Osteocyte (in vitro differentiated cells): Measurements from ENCODE around the gene EXOC3L4. TPM values are rescaled to one million over a fixed set of nuclear protein-coding genes. Genes with fewer than 3 reads are reported as not detected.

ENCODE experiments used
- DNase-seq: peaks from one replicate; pipeline ENCODE4 v3.0.0; 2021; ENCODE audit warnings: mixed read lengths; ENCODE audit not compliant: unreplicated experiment; ENCODE audit errors: extremely low spot score
- H3K27ac Mint-ChIP-seq: one replicate; pipeline ENCODE4 v1.8.0; 2021; ENCODE audit warnings: mild to moderate bottlenecking, mixed read lengths; ENCODE audit not compliant: unreplicated experiment
- H3K27me3 Mint-ChIP-seq: one replicate; pipeline ENCODE4 v1.8.0; 2021; ENCODE audit warnings: mixed read lengths; ENCODE audit not compliant: unreplicated experiment
- H3K36me3 Mint-ChIP-seq: one replicate; pipeline ENCODE4 v1.8.0; 2021; ENCODE audit warnings: mixed read lengths; ENCODE audit not compliant: unreplicated experiment
- H3K4me1 Mint-ChIP-seq: one replicate; pipeline ENCODE4 v1.8.0; 2021; ENCODE audit warnings: mixed read lengths; ENCODE audit not compliant: unreplicated experiment
- H3K4me3 Mint-ChIP-seq: one replicate; pipeline ENCODE4 v1.8.0; 2021; ENCODE audit warnings: mild to moderate bottlenecking, moderate library complexity, mixed read lengths; ENCODE audit not compliant: unreplicated experiment
- H3K9me3 Mint-ChIP-seq: one replicate; pipeline ENCODE4 v1.8.0; 2021; ENCODE audit warnings: mixed read lengths; ENCODE audit not compliant: unreplicated experiment
- CTCF ChIP-seq: fragments of 200-600 bp; sonication (generic); IDR thresholded peaks from 2 replicates; pipeline ENCODE4 v1.5.0; 2021; ENCODE audit warnings: antibody characterized with exemption, mild to moderate bottlenecking, moderate library complexity
- total RNA-seq: library from RNA; stranded (reverse); gene quantifications from 2 replicates; pipeline ENCODE4 v1.2.1, GENCODE V29; 2021

EXOC3L4 gene
- total RNA-seq, 1 donor from 2014 or later, result 0.86 TPM

GRCh38 chr14:103104389-103104653, 9.8 kb downstream of the EXOC3L4 start:
- Mint-ChIP-seq H3K36me3 (no peaks in the 10 kb centered on the region), H3K27me3 (no peaks in the 10 kb centered on the region), H3K4me3 (no peak overlapping the region), H3K9me3 (no peaks in the 10 kb centered on the region), H3K27ac (no peak overlapping the region), H3K4me1 (peaks cover 2% of the 10 kb centered on the region)
- TF ChIP-seq CTCF, result no peak
- DNase-seq, result no peak

GRCh38 chr14:103104654-103105452, 10.3 kb downstream of the EXOC3L4 start:
- H3K9me3 Mint-ChIP-seq, result no peaks in the 10 kb centered on the region
- H3K27ac Mint-ChIP-seq, result no peak overlapping the region
- H3K4me3 Mint-ChIP-seq, result no peak overlapping the region
- no peak for DNase-seq
- TF ChIP-seq CTCF, result peak; percentile 95
- no peaks in the 10 kb centered on the region for H3K27me3 Mint-ChIP-seq
- no peaks in the 10 kb centered on the region for H3K36me3 Mint-ChIP-seq
- peaks cover 5% of the 10 kb centered on the region for H3K4me1 Mint-ChIP-seq

- no peak for TF ChIP-seq CTCF
- Mint-ChIP-seq H3K9me3 (no peaks in the 10 kb centered on the region), H3K4me3 (no peak overlapping the region), H3K27ac (no peak overlapping the region), H3K27me3 (no peaks in the 10 kb centered on the region), H3K36me3 (no peaks in the 10 kb centered on the region), H3K4me1 (peaks cover 14% of the 10 kb centered on the region)
- no peak for DNase-seq
Observed at GRCh38 chr14:103105580-103106150, 11.1 kb downstream of the EXOC3L4 start.

- Mint-ChIP-seq H3K9me3 (no peaks in the 10 kb centered on the region), H3K27ac (no peak overlapping the region), H3K27me3 (no peaks in the 10 kb centered on the region), H3K36me3 (no peaks in the 10 kb centered on the region), H3K4me3 (no peak overlapping the region), H3K4me1 (peaks cover 28% of the 10 kb centered on the region)
- DNase-seq, result no peak
- TF ChIP-seq CTCF, result no peak
Observed at GRCh38 chr14:103107455-103107854, 12.9 kb downstream of the EXOC3L4 start.

GRCh38 chr14:103107941-103108748, 13.6 kb downstream of the EXOC3L4 start:
- H3K36me3 Mint-ChIP-seq, result no peaks in the 10 kb centered on the region
- no peaks in the 10 kb centered on the region for H3K9me3 Mint-ChIP-seq
- H3K27ac Mint-ChIP-seq, result peak overlapping the region; percentile 44
- TF ChIP-seq CTCF, result no peak
- H3K27me3 Mint-ChIP-seq, result no peaks in the 10 kb centered on the region
- no peak overlapping the region for H3K4me3 Mint-ChIP-seq
- no peak for DNase-seq
- H3K4me1 Mint-ChIP-seq, result peaks cover 28% of the 10 kb centered on the region
